H7 (cell line): ENCODE results near the gene LETM1. TPM values are rescaled to one million over a fixed set of nuclear protein-coding genes. Genes with fewer than 3 reads are reported as not detected.

Experiments
- DNase-seq: peaks from one replicate; pipeline ENCODE4 v3.0.0; 2012
- H3K27me3 ChIP-seq: 2 replicates; pipeline ENCODE4 v1.6.0; 2011; ENCODE audit warnings: mild to moderate bottlenecking, low read length; ENCODE audit not compliant: control insufficient read depth, insufficient read depth
- H3K36me3 ChIP-seq: replicated peaks from 2 replicates; pipeline ENCODE4 v1.5.1; 2011; ENCODE audit warnings: low read length; ENCODE audit not compliant: control insufficient read depth, insufficient read depth
- H3K4me3 ChIP-seq: 2 replicates; pipeline ENCODE4 v1.5.1; 2011; ENCODE audit warnings: low read depth, mild to moderate bottlenecking, control low read depth, low read length, moderate library complexity; ENCODE audit not compliant: insufficient read depth
- total RNA-seq: library from RNA; depleted of rRNA; stranded (reverse); fragments of >200 nt; shearing (Covaris generic); gene quantifications from 2 replicates; pipeline ENCODE4 v1.2.3, GENCODE V29; 2014

LETM1 gene
- total RNA-seq, 1 experiment from 2014 or later, result 80.5 TPM

DNA sequence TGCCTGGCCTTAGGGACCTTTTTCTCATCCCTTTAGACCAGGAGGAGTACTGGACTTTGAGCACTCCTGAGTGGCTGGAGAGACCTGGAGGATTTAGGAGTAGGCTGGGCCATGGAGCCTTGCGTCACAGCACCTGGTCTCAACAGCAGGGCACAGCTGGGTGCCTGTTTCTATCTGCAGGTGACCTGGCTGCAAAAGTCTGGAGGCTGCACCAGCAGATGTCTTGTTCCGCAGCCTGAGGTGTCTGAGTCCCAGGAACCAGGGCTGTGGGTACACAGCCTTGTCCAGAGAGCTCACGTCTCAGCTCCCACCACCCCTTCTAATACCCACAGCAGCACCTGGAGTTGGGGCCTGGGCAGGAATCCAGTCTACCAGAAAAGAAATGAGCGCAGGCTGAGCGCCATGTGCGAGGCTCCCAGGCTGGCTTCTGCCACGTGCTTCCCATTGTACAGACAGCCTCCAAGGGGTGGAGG lies 10.3 kb upstream of the LETM1 start:
- no peaks in the 10 kb centered on the region for H3K36me3 ChIP-seq
- no peak overlapping the region for H3K4me3 ChIP-seq
- DNase-seq, result no peak
- H3K27me3 ChIP-seq, result peaks cover 75% of the 10 kb centered on the region

DNA sequence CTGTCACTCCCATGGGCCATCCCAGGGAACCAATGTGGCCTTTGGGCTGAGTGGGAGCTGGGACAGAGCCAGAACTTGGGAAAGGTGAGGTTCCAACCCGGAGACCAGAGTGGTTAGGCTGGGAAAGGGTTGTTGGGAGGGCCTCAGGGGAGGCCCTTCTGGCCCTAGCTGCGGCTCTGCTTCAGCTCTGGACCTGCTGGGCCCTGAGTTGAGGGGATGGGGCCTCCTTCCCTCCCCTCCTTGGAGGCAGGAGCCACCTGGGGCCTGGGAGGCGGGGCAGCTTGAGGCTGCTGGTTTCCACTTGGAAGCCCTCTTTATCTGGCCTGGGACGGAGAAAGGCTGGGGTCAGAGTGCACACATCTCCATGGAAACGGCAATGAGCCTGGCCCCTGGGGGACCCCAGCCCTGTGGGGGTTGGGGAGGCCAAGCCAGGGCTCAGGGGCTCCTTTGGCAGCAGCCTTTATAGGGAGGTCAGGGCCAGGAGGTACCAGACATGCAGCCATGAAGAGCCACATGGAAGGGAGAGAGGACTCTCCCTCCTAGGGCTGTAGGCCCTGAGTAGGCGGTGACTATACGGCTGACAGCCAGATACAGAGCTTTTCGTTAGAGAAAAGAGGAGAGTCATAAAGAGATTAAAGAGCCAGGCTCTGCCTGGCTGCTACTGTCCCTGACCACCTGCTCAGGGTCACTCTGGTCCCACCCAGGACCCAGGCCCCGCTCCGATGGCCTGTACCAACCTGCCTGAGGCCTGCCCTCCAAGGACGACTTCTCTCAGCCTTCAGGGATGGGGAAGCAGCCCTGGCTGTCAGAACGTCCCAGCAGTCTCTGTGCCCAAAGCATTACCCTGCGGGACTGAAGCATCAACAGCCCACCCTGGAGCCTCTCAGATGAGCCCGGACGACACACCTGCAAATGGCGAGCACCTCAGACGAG lies 8.4 kb upstream of the LETM1 start:
- Histone ChIP-seq H3K4me3 (no peak overlapping the region), H3K27me3 (peaks cover 92% of the 10 kb centered on the region), H3K36me3 (no peaks in the 10 kb centered on the region)
- peak; percentile 69 for DNase-seq

DNA sequence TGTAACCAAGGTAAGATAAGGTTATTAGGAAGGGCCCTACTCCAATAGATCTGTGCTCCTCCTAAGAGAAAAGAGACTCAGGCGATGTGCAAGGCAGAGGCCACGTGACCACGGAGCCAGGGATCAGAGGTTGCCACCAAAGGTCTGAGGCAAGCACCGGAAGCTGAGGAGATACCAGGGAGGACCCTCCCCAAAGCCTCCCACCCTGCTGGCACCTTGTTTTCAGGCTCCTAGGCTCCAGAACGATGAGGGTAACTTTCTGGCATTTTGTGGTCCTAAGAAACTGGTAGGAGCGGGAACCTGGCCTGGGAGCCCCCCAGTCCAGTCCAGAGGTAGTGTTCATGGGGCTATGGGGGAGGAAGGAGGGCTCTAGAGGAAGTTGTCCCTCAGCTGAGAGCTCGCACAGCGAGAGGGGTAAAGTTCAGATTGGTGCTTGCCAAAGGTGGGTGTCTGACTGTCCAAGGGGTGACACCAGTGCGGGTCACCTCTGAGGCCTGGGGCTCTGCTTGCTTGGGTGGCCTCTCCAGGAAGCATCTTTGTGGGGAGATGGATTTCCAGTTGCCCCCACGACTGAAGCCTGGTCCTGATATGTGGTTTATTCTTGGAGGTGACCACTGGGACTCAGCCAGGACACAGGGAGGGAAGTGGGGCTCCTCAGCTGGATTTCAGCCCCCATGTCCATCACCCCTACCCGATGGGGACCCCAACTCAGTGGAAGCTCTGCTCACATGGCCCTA lies 7.5 kb upstream of the LETM1 start:
- DNase-seq, result no peak
- peaks cover 93% of the 10 kb centered on the region for H3K27me3 ChIP-seq
- H3K36me3 ChIP-seq, result no peaks in the 10 kb centered on the region
- no peak overlapping the region for H3K4me3 ChIP-seq

DNA sequence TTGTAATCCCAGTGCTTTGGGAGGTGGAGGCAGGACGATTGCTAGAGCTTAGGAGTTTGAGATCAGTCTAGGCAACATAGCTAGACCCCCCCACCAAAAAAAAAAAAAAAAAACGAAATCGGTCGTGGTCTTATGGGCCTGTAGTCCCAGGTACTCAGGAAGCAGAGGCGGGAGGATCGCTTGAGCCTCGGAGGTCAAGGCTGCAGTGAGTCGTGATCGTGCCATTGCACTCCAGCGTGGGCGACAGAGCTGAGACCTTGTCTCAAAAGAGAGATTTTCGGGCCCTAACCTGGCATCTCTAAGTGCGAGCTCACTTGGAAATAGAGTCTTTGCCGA lies 7.0 kb upstream of the LETM1 start:
- peaks cover 95% of the 10 kb centered on the region for H3K27me3 ChIP-seq
- H3K4me3 ChIP-seq, result peak overlapping the region; percentile 19; the same call in 1 of the 2 replicates
- no peaks in the 10 kb centered on the region for H3K36me3 ChIP-seq
- no peak for DNase-seq

DNA sequence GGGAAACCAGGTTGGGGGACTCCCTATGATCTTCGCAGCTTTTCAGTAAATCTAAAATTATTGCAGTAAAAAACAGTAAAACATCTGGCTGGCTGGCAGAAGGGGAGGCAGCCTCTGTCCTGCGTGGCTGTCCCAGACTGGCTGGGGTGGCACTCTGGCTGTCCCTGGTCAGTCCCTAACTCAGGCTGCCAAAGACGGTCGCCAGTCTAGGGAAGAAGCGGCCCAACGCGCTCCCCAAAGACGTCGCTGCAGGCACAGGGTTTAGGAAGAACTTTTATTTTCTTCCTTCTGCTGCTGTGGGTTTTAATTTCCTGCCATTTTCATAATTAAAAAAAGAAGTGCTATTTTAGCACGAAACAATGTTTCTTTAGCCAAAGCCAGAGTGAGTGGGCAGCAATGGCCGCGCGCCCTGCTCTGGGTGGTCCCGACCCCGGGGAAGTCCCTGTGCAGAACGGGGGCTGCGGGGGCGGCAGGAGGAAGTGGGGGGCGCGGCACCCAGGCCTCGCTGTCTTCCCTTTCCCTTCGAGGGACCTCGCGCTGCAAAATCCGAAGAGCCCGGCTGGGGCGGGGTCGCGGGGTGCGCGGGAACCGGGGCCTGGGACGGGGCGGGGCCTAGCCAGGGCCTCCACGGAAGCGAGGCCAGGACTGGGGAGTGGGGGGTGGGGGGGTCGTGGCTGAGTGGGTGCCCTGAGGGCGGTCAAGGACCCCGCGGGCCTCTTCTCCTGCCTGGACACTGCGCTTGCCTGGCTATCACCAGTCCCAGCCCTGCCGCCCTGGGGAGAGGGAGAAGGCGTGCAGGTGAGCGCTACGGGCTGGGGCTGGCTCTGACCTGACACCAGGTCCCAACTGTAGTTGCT lies 6.3 kb upstream of the LETM1 start:
- no peaks in the 10 kb centered on the region for H3K36me3 ChIP-seq
- H3K4me3 ChIP-seq, result peak overlapping the region; percentile 19
- peaks cover 95% of the 10 kb centered on the region for H3K27me3 ChIP-seq
- DNase-seq, result peak; percentile 85

DNA sequence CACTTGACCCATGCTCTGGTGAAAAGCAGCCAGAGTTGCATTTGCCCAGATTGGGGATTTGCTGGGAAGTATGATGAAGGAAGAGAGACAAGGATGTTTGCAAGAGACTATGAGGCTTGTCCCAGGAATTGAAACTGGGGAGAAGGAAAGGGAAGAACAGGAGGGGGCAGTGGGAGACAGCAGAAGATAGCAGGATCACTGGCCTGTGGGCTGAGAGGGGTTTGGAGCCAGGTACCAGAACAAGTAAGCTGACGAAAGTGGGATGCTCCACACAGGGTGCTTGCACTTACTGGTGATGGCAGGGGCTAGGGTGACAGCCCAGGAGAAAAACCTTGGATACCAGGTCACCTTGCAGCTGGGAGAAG lies 3.4 kb upstream of the LETM1 start:
- DNase-seq, result no peak
- H3K27me3 ChIP-seq, result peaks cover 80% of the 10 kb centered on the region

GRCh38 chr4:1857931-1858330 lies 2.0 kb upstream of the LETM1 start:
- H3K36me3 ChIP-seq, result no peaks in the 10 kb centered on the region
- no peak overlapping the region for H3K4me3 ChIP-seq
- DNase-seq, result no peak
- H3K27me3 ChIP-seq, result peaks cover 67% of the 10 kb centered on the region

More for the DNA sequence above, 3.4 kb upstream of the LETM1 start:
- Histone ChIP-seq H3K4me3 (no peak overlapping the region), H3K36me3 (no peaks in the 10 kb centered on the region)

- H3K4me3 ChIP-seq, result peak overlapping the region; percentile 93
- no peaks in the 10 kb centered on the region for H3K36me3 ChIP-seq
- peaks cover 59% of the 10 kb centered on the region for H3K27me3 ChIP-seq
- peak; percentile 80 for DNase-seq
Measured at GRCh38 chr4:1856943-1857699, 1.2 kb upstream of the LETM1 start.

DNA sequence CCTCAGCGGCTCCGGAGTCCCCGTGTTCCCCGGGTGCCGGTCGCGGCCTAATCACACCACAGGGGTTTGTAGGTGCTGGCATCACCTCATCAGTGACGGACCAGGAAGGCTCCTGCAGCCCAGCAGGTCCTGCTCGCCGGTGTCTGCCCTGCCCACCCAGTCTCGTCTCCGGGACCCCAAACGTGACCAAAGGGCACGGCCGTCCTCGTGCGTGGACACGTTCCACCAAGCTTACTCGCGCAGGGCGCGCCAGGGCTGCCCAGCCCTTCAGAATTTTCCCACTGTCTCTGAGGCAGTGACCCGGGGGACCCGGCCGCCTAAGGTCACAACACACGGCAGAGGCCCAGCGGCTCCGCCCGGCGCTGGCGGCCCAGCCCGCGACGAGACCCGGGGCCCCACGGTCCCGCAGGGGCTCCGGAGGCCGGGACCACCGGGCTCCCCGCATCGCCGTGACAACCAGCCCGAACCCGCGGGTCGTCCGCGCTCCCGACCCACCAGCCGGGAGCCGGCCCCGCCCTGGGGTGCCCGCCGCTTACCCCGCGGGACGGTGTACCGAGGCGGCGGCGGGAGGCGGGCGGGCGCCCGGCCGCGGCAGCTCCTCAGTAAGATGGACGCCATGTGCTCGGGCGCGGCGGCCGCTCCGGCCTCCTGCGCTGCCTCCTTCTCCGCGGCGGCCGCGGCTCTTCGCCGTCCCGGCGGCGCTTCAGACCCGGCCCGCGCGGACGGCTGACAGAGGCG lies 454 bp downstream of the LETM1 start:
- H3K27me3 ChIP-seq, result peaks cover 43% of the 10 kb centered on the region

DNA sequence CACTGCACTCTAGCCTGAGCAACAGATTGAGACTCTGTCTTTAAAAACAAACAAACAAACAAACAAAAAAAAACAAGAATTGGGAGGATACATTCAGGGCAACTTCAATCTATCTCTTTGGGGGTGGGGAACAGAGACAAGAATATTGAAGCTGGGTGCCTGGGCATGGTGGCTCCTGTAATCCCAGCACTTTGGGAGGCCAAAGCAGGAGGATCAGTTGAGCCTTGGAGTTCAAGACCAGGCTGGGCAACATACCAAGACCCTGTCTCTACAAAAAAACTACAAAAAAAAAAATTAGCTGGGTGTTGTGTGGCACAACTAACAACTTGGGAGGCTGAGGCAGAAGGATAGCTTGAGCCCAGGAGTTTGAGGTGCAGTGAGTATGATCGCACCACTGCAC lies 1.2 kb downstream of the LETM1 start:
- no peak for DNase-seq
- no peaks in the 10 kb centered on the region for H3K36me3 ChIP-seq

More for the DNA sequence above, 454 bp downstream of the LETM1 start:
- H3K4me3 ChIP-seq, result peak overlapping the region; percentile 74
- H3K36me3 ChIP-seq, result no peaks in the 10 kb centered on the region
- peak; percentile 76 for DNase-seq

DNA sequence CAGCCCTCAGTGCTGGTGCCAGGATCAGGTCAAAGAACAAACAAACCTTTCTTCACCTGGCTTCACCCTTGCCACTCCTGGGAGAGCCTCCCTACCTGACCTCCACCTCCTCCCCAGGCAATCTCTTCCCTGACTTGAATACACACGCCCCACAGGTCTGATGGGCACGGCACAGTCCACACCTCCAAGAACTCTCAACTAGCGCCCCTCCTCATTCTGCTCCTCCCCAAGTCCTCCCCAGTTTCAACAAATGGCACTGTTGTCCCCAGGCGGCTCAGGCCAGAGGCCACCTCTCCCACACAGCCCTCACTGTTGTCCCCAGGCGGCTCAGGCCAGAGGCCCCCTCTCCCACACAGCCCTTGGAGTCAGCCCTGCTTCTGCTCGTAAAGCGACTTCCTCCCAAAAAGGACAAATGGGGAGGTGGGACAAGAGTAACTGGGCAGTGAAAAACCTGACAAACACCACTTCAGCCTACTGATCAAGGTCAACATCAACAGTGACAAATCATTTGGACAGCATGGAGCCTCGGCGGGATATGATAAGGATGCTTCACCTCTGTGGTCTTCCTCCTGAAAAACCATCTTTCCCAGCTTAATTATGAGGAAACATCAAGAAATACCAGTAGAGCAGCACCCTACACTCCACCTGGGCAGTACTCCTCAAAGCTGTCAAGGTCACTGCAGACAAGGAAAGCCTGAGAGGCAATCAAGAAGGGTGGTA lies 2.9 kb downstream of the LETM1 start:
- no peaks in the 10 kb centered on the region for H3K36me3 ChIP-seq
- H3K4me3 ChIP-seq, result no peak overlapping the region
- H3K27me3 ChIP-seq, result peaks cover 20% of the 10 kb centered on the region
- no peak for DNase-seq

More for the DNA sequence above, 1.2 kb downstream of the LETM1 start:
- peaks cover 36% of the 10 kb centered on the region for H3K27me3 ChIP-seq
- peak overlapping the region; percentile 74 for H3K4me3 ChIP-seq

- peak; percentile 59 for DNase-seq
- Histone ChIP-seq H3K36me3 (no peaks in the 10 kb centered on the region), H3K27me3 (peaks cover 8% of the 10 kb centered on the region), H3K4me3 (no peak overlapping the region)
Measured at GRCh38 chr4:1851575-1852410, 4.2 kb downstream of the LETM1 start.
